ENCODE data around the gene BACE1.

GRCh38 chr11:117281159-117281558 is 34.9 kb downstream of the BACE1 start:
- TF ChIP-seq EZH2 (IDR thresholded peaks at IDR 0.05; ENCODE audit: insufficient read depth, poor library complexity, severe bottlenecking): no peak
- TF ChIP-seq EZH2phosphoT487 (IDR thresholded peaks at IDR 0.05; ENCODE audit: insufficient read depth, low read depth): no peak
